ENCODE data around the gene CLIC6.

CLIC6 gene

DNA sequence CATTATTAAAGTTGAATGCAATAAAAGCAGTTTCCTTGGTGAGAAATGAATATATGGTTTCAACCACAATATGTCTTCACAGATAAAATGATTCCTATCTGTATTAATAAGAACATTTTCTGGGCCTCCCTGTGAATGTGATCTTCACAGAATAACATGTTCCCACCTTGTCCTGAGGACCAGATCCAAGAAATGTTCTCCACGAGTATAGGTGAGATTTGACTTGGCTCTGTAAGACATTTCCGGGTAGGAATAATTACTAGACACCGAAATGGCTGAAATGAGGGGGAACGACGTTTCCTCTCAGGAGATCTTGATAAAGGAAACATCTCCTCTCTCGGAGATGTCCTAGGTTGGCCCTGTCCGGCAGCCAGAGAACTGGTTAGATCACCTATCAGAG, 61.4 kb downstream of the CLIC6 start:
- no peak for DNase-seq

DNA sequence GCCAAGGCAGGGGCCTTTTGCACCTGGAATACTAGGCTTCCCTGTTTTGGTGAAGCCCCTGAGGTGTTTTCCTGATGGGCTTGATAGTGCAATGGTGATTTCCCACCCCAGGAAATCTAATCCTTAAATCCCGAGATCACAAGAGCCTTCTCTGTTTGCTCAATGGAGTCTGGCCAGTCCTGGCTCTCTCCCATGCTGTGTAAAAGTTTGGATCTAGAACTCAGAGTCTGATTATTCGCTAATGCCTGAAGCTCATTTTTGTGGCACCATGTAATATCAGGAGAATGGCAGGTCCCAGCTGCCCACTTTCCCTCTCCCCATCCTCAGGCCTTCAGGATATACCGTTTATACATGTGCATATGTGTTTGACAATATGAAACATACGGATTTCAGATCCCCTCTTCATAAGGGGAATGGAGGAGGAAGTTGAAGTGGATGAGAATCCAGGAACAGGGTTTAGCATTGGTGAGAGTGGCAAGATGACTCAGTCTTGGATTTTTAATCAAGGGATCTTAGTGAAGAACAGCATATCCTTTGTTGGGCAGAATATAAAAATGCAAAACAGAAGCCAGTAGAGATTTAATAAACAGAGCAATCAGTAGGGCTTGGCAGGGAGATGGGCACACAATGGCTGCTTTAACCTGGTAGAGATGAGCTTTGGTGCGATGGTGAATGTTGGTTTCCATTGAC, 62.1 kb downstream of the CLIC6 start:
- DNase-seq: no peak

DNA sequence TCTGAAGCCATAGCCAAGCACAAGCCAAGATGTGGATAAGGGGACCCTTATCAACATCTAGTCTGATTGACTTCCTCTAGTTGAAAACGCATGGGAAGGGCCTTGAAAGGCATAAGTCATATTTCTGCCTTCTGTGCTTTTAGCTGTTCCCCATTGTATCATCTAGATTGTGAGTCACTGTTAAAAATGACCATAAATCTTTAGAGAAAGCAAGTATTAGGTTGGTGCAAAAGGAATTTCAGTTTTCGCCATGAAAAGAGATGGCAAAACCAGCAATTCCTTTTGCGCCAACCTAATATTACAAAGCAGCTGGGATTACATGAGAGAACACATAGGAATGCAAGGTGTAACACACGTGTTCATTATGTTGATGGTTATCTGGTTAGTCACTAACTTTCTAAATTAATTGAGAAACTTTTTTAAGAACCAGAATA, 63.6 kb downstream of the CLIC6 start:
- no peak for DNase-seq

DNA sequence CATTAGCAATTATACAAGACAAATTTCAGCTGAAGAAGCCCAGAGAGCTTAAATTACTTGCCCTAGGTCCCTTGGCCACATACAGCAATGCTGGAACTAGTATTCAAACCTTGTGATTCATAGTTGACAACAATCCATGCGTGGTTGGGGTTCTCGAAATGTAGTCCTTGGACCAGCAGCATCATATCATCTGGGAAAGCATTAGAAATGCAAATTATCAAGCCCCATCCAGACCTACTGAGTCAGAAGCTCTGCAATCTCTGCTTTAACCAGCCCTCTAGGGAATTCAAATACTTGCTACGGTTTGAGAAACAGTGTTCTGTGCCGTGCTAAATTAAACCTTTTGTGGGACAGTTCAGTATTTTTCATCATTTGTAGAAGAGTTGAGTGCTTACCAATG, 65.1 kb downstream of the CLIC6 start:
- DNase-seq: no peak

DNA sequence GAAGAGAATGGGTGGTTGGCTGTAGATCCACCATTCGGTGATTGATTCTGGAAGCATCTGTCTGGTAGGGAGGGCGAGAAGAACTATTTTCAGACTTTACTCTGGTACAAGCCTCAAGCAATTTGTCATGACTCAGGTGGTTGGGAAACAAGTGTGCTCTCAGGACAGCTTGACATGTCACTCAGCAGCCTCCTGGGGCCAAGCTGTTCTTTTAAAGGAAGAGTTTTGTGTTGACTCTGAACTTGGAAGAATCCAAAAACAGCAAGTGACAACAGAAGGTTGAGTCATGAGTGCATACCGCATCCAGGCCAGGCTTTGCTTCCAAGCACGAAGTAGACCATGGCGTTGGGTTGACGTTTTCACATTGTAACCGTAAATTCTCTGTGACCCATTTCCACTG, 65.9 kb downstream of the CLIC6 start:
- no peak for DNase-seq

DNA sequence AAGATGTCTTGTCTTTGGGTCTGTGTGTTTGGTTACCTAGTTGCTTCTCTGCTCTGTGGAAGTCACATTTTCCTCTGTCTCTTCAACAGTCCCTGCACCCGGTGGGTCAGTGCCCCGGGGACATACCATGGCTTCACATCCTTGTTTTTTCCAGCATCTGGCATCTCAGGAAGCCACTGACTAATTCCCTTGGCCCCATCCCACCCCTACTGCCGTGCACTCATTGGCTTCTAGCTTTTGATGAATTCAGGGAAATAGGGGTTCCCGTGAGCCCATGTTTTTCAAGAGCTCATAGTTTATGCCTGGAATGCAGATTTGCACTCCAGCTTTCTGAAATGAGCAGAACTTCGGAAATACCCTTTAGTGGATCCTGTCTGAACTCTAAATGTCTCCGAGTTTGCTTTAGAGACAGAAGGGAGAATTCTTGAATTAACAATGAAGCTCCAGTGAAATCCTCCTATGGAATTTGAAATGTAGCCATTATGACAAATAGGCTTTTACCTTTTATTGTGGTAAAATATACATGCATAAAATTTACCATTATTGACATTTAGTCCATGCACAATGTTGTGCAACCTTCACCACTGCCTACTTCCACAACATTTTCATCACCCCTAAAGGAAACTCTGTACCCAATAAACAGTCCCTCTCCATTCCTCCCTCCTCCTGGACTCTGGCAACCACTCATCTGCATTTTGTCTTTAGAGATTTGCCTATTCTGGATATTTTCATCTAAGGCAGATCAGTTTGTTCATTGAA, 67.5 kb downstream of the CLIC6 start:
- DNase-seq: no peak

DNA sequence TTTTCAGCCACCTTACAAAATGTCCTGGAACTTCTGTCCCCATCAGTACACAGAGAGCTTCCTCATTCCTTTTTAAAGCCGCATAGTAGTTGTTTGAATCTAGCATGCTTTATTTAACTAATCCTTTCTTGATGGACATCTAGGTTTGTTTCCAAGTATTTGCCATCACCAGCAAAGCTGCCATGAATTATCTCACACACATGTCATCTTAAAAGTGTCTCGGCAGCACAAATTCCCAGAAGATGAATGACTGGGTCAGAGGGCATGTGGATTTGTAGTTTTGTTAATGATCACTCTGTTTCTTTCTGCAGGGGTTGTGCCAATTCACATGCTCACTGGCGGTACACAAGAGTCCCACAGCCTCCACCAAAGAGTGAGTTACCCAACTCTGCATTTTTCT, 68.3 kb downstream of the CLIC6 start:
- no peak for DNase-seq

DNA sequence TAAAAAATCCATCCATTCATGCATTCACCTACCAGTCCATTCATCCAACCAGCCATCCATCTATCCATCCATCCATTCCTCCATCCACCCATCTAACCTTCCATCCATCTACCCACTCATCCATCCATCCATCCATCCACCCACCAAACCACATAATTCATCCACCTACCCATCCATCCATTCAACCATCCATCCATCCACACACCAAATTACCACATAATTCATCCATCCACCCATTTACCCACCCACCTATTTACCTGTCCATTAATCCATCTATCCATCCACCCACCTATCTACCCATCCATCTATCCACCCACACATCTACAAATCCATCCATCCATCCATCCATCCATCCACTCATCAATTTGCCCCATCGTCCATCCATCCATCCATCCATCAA, 71.4 kb downstream of the CLIC6 start:
- no peak for DNase-seq

DNA sequence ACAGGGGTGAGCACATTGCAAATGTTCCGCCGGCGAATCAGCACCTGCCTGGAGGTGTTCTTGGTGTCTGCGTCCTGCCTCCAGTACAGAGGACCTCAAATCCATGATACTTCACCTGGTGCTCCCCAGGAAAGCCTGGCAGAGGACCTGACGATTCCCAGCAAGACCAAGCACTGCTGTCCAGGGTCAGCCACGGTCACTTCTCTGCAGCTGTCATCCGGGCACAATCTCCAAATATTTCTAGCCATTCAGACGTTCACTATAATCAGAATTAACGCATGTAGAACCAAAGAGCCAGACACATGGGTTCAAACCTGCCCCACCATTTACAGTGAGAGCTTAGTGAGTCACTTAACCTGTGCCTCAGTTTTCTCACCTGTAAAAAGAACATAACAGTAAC, 74.5 kb downstream of the CLIC6 start:
- DNase-seq: no peak

DNA sequence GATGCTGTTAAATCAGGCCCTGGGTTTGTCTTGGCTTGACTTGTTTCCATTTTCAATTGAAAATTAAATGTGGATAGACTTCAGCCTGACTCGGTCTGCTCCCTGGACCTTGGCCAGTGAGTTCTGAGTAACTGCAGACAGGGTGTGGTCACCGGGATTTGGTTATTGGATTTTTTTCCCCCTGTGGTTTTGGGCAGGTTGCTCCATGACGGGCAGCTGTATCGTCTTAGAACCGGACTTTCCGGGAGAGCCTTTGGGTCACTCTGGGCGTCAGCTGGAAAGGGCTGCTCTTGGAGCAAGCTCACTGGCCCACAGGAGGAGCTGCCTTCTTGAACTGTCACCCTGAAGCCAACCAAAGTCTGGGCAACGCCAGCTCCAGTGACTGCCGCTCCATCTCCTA, 75.0 kb downstream of the CLIC6 start:
- no peak for DNase-seq

DNA sequence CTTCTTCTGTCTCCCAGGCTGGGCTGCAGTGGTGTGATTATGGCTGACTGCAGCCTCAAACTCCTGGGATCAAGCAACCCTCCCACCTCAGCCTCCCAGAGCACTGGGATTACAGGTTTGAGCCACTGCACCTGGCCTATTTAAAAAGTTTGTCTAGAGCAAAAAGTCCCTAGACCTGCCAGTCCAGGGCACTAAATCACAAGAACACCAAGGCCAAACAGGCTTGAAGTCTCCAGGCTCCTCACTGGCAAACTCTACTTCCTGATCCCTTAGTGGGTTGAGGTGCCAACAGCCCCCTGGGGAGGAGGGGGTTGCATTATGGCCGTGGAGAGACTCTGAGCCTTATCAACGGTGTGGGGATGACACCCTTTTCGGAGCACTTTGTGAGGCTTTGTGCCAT, 76.0 kb downstream of the CLIC6 start:
- DNase-seq: no peak

DNA sequence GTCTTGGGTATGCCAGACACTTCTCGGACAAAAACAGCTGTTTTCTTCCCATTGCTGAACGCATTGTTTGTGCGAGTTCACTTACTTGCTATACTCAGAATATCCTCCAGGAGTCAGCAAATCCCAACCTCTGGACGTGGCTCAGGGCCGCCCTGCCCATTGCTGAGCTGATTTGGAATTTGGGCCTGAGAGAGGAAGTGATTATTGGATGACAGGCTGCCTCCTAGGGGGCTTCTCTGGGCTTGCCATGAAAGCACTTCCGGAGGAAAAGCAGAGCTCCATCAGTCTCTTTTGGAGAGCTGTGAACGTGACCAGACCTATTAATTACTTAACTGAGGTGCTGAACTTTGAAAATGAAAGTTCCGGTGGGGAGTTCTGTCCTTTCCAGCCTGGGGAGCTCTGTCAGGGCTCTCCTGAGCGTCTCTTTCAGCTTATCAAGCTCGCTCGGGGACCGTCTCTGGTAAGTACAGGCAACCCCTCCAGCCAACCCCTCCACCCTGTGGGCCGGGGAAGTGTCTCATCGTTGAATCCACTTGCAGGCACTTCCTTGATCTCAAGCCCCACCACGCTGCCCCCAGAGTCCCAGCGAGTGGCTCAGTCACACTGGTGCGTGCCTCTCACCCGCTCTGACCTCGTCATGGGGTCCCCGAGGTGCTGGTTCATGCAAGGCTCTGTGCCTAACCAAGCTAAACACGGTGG, 76.9 kb downstream of the CLIC6 start:
- DNase-seq: peak; percentile 36

DNA sequence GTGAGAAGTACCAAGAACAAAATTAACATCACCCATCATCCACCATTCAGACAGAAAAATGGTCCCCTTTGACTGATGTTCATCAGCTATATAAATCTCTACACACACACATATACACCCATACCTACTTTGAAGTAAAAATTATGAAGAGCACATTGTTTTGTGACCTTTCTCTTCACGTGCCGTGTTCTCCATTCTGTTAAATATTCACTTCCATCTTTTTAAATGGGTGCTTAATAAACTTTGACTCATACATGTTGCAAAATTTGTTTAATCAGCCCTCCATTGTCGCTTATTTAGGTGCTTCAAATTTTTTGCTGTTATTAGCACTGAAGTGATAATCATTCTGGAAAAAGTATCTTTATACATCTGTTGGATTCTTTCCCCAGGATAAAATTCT, 80.1 kb downstream of the CLIC6 start:
- DNase-seq: no peak

DNA sequence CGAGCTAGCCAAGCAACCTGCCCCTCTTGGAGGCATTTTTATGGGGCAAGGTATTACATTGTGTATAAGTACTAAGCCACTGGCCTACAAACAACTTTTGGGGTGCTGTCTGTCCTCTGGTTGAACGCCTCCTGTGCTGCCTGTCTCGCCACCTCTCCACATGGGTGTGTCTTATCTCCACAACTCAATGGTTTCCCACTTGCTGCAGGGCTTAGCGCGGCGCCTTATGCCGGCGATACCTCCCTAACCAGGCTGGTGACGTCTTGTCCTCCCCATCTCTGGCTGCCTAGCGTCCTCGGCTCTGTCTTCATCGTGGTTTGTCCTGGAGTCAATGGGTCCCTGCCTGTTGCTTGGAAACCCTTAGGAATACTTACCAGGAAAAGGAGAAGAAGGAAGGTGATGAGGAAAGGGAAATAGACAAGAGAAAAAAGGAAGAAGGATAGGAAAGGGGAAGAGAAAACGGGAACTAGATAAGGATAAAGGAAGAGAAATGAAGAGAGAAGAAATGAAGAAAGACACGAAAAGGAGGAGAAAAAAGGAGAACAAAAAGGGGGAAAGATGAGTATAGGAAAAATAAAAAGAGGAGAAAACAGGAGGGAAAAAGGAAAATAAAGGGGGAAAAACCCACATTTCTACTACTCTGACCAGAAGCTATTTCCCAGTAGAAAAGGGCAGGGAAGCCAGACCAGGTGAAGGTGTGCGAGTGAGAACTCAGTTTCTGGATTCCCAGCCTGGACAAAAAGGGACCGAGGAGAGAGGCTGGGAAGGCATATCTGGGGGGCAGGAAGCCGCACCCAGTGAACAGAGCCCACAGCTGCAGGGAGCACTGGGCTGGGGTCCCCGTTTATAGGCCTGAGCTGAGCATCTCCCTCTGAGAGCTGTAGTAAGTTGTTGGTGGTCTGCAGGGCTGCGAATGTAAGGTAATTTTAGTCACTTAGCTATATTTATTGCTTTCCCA, 86.2 kb downstream of the CLIC6 start:
- no peak for DNase-seq

DNA sequence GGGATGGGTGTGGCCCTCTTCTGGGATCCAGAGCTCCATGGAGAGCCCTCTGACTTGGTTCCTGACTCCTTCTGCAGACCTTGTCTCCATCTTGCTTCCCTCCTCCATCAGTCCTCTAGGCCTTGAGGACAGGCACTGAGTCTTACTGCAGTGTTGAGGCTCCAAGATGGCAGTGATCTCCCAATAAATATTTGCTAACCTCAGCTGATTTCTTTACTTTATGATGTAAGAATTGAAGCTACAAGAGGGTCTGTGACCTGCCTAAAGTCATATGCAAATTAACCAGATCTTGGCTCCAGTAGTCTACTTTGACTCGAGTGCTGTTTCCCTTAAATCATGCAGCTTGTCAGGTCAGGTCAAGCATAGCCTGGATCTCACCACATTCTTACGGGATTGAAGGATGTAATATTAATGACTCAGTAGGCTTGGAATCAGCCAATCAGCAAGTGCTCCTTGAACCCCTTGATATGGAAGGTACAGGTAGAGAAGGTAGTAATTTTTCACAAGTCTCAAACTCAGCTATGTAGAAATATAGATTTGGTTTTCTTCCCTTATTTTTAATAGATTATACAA, 93.0 kb downstream of the CLIC6 start:
- no peak for DNase-seq

DNA sequence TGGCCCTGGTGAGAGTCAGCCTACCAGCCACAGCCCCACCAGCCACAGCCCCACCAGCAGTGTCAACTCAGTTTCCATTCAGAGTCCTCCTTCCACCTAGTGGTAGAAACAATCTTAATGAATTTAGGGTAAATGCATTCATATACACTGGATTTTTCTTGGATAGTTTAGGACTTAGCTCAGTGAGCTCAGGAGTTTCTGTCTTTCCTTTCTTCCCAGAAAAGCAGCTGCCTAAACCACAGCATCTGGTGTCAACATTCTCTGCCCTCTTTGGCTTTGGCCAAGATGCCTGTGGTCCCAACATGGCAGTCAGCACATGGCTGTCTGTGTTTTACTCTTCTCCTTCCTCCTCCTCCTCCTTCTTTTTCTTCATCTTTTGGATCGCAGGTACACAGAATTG, 94.0 kb downstream of the CLIC6 start:
- no peak for DNase-seq

DNA sequence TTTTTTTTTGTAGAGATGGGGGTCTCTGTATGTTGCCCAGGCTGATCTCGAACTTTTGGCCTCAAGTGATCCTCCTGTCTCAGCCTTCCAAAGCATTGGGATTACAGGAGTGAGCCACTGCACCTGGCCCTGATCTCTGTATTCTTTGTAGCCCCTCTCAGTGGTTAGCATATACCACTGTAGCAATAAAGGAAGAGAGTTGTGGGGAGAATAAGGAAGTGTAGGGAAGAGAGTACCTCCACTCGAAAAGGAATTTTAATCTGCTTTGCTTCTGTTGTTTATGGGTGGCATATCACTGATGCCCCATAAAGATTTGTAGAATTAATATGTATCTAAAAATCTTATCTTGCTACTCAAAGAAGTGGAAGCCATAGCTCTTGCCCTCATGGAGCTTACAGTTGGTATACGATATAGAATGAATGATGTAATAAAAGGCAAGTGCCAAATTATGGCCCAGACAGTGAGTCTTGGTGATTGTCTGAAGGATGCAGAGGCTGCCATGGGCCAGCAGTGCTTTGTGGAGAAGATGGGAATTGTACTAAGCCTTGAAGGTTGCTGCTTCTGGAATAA, 96.0 kb downstream of the CLIC6 start:
- DNase-seq: no peak

DNA sequence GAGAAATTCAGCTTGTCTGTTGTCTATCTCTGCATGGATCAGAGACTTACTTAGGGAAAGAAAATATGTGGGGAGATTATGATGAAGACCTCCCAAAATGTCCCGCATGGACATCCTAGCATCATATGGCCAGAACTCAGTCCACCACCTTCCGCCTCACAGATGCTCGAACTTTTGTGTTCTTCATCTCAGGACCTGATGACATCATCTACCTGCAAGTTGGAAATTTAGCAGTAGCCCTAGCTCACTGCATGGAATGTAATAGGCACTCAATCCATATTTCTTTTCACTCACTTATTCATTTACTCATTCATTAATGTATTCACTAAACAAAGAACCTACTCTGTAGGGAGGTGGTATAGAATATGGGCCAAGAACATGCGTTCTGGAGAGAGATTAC, 96.8 kb downstream of the CLIC6 start:
- no peak for DNase-seq

DNA sequence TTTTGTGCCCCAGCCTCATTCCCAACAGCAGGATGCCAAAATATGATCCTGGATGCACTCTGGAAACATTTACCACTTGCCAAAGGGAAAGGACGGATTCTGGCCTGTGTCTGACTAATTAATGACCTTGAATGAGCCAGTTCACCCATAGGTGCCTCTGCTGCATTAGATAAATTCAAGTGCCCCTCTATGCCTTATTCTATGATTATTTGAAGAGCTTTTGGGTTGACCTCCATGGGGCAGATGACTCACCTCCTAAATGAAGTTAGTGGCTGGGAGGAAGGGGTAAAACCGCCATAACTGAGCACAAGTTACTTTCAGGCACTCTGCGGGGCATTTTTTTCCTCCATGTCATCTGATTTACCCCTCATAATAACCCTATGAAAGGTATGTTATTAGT, 98.1 kb downstream of the CLIC6 start:
- DNase-seq: no peak
